ENCODE data around the gene ATP10D. TPM values are rescaled to one million over a fixed set of nuclear protein-coding genes. Genes with fewer than 3 reads are reported as not detected.
"Not testable (repeated sequence)": the region's sequence is repeated elsewhere in the genome, so short reads cannot be mapped to it uniquely, and the experiment has no call there.

The ATP10D gene
- total and polyA plus RNA-seq, 3 experiments from 2014 or later, result 6.3 to 7.2 (median 6.4) TPM

DNA sequence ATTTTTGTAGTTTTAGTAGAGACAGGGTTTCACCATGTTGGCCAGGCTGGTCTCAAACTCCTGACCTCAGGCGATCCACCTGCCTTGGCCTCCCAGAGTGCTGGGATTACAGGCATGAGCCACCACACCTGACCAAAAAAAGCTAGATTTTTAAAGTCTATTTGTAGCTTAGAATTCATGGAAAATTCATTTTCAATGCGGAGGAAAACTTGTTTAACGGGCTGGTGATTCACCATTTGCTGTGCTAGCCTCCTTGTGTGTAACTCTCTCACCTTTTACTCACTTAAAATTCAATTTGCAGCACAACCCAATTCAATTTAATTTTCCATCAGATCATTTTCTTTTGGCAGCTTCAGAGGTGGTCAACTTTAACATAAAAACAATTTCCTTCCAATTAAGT is 70.8 kb downstream of the ATP10D start:
- H3K4me3 ChIP-seq (ENCODE audit: low read length); H3K27ac ChIP-seq (ENCODE audit: low read depth, low read length); H3K4me3 Mint-ChIP-seq; POLR2A ChIA-PET; H3K4me1 ChIP-seq (ENCODE audit: insufficient read depth, low read length); H3K4me1 Mint-ChIP-seq; H3K27me3 Mint-ChIP-seq; H3K36me3 ChIP-seq (ENCODE audit: insufficient read depth, low read length); H3K9me3 ChIP-seq (ENCODE audit: low read length); H3K27me3 ChIP-seq (ENCODE audit: insufficient read depth, low read length, poor library complexity, severe bottlenecking); H3K36me3 Mint-ChIP-seq; H3K9me3 Mint-ChIP-seq; DNase-seq: not testable (repeated sequence)
- CTCF ChIA-PET, result interaction anchor here (1.1 to 1.4 kb wide), 2 partner anchors 8 to 9 kb away, joined by 4 read pairs; no protein-coding TSS in a partner anchor
- peak overlapping the region in 1 of 8 donors; percentile 41 for H3K27ac Mint-ChIP-seq

DNA sequence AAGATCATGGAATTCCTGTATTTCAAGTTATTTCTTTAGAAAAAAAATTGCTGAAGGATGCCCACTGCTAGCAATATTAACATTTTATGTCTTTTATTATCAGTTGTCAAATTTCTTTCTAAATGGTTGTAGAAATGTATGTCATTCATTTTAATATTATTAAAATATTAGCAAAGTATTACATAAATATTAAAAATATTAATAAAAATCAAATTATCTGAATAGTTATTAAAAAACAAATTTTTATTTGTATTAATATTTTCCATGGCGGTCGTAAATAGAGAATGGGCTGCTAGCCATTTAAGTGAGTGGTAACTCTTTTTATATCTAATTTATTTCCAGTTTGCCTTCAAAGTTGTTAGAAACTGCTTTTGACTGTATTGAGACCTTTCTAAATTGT is 72.2 kb downstream of the ATP10D start:
- Histone ChIP-seq H3K36me3 (ENCODE audit: insufficient read depth, low read length) (no peaks in the 10 kb centered on the region), H3K4me3 (ENCODE audit: low read length) (no peak overlapping the region), H3K27ac (ENCODE audit: low read depth, low read length) (no peak overlapping the region), H3K27me3 (ENCODE audit: insufficient read depth, low read length, poor library complexity, severe bottlenecking) (no peaks in the 10 kb centered on the region), H3K9me3 (ENCODE audit: low read length) (no peaks in the 10 kb centered on the region), H3K4me1 (ENCODE audit: insufficient read depth, low read length) (no peaks in the 10 kb centered on the region)
- Mint-ChIP-seq H3K4me1 (peaks cover 3 to 7% (median 4%) of the 10 kb centered on the region in 3 donors), H3K27me3 (no peaks in the 10 kb centered on the region), H3K4me3 (no peak overlapping the region), H3K9me3 (no peaks in the 10 kb centered on the region), H3K36me3 (peaks cover 0 to 5% (median 3%) of the 10 kb centered on the region in 3 donors), H3K27ac (no peak overlapping the region)
- ChIA-PET POLR2A (no interaction called here), CTCF (no interaction called here)
- no peak for DNase-seq

DNA sequence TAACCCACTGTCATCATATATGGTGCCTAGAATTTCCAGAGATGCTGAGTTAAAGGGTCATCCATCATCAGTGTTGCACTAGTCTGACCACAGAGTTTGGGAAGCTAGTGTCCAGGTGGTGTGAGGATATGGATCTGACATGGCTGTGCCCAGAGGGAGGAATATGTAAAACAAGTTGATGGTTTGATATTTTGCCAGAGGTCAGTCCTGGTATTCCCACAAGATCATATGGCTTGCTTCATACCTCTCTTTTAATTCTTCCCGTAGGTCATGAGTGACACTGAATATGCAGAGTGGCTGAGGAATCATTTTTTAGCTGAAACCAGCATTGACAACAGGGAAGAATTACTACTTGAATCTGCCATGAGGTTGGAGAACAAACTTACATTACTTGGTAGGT is 75.6 kb downstream of the ATP10D start:
- Histone ChIP-seq H3K27ac (ENCODE audit: low read depth, low read length) (no peak overlapping the region), H3K36me3 (ENCODE audit: insufficient read depth, low read length) (no peaks in the 10 kb centered on the region), H3K4me1 (ENCODE audit: insufficient read depth, low read length) (no peaks in the 10 kb centered on the region), H3K27me3 (ENCODE audit: insufficient read depth, low read length, poor library complexity, severe bottlenecking) (no peaks in the 10 kb centered on the region), H3K4me3 (ENCODE audit: low read length) (no peak overlapping the region), H3K9me3 (ENCODE audit: low read length) (no peaks in the 10 kb centered on the region)
- Mint-ChIP-seq H3K27me3 (no peaks in the 10 kb centered on the region), H3K36me3 (peaks cover 0 to 5% (median 1%) of the 10 kb centered on the region in 3 donors), H3K4me3 (no peak overlapping the region), H3K27ac (peak overlapping the region in 2 of 8 donors; percentile 11 to 30), H3K4me1 (peaks cover 12 to 20% (median 18%) of the 10 kb centered on the region in 3 donors), H3K9me3 (no peaks in the 10 kb centered on the region)
- ChIA-PET CTCF (no interaction called here), POLR2A (no interaction called here)
- no peak for DNase-seq

DNA sequence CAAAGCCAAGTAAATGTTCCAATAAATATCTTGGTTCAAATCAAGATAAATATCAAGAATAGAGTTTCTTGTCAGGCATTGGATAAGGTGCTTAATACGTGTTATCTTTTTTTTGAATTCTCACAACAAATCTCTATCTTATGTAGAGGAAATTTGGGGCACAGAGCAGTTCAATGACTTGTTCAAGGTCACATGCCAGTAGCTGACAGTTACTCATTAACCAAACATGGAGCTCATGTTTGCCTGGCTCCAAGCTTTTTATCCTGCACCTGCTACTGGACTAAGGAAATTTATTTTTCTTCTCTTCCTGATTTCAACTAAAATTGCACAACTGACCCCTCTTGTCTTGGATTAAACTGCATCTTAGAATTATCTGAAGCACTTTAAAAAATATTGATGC is 76.3 kb downstream of the ATP10D start:
- H3K9me3 ChIP-seq (ENCODE audit: low read length), result no peaks in the 10 kb centered on the region
- CTCF ChIA-PET, result no interaction called here
- Mint-ChIP-seq H3K4me3 (no peak overlapping the region), H3K9me3 (no peaks in the 10 kb centered on the region), H3K27me3 (no peaks in the 10 kb centered on the region), H3K27ac (no peak overlapping the region), H3K4me1 (peaks cover 12 to 20% (median 18%) of the 10 kb centered on the region in 3 donors), H3K36me3 (peaks cover 0 to 5% (median 1%) of the 10 kb centered on the region in 3 donors)
- H3K4me1 ChIP-seq (ENCODE audit: insufficient read depth, low read length), result no peaks in the 10 kb centered on the region
- no peak overlapping the region for H3K4me3 ChIP-seq (ENCODE audit: low read length)
- no peaks in the 10 kb centered on the region for H3K36me3 ChIP-seq (ENCODE audit: insufficient read depth, low read length)
- POLR2A ChIA-PET, result no interaction called here
- no peak for DNase-seq
- H3K27me3 ChIP-seq (ENCODE audit: insufficient read depth, low read length, poor library complexity, severe bottlenecking), result no peaks in the 10 kb centered on the region
- no peak overlapping the region for H3K27ac ChIP-seq (ENCODE audit: low read depth, low read length)

DNA sequence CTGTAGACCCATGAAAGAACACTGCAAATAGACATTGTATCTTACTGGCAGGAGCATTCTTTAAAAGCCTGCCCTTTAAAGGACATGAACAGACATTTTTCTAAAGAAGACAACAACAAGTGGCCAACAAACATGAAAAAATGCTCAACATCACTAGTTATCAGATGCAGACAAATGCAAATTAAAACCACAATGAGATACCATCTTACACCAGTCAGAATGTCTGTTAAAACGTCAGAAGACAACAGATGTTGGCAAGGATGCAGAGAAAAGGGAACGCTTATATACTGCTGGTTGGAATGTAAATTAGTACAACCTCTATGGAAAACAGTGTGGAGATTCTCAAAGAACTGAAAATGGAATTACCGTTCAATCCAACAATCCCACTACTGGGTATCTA is 77.2 kb downstream of the ATP10D start:
- Histone ChIP-seq H3K36me3 (ENCODE audit: insufficient read depth, low read length) (no peaks in the 10 kb centered on the region), H3K4me1 (ENCODE audit: insufficient read depth, low read length) (no peaks in the 10 kb centered on the region), H3K27me3 (ENCODE audit: insufficient read depth, low read length, poor library complexity, severe bottlenecking) (no peaks in the 10 kb centered on the region), H3K27ac (ENCODE audit: low read depth, low read length) (no peak overlapping the region), H3K9me3 (ENCODE audit: low read length) (no peaks in the 10 kb centered on the region), H3K4me3 (ENCODE audit: low read length) (no peak overlapping the region)
- POLR2A ChIA-PET, result no interaction called here
- Mint-ChIP-seq H3K4me1 (peaks cover 12 to 20% (median 18%) of the 10 kb centered on the region in 3 donors), H3K36me3 (peaks cover 0 to 5% (median 1%) of the 10 kb centered on the region in 3 donors), H3K27ac (peak overlapping the region in 1 of 8 donors; percentile 1), H3K4me3 (no peak overlapping the region), H3K27me3 (no peaks in the 10 kb centered on the region), H3K9me3 (no peaks in the 10 kb centered on the region)
- peak in 1 of 5 donors; percentile 3 for DNase-seq
- CTCF ChIA-PET, result no interaction called here

DNA sequence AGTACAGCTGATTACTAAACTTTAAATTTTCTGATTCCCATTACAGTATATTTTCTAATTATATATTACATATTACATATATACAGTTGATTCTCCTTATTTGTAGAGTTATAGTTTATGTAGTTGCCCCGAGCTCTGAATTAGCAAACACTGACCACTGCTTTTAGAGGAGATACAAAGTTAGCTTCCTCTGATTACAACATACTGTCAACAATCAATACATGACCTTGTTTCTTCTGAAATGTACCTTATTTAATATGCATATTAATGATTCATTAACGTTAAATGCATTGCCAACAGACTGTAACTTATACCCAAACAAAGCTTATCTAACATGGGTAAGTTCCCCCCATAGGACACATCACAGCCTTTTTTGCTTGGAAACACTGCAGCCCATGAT is 81.5 kb downstream of the ATP10D start:
- no peaks in the 10 kb centered on the region for H3K27me3 ChIP-seq (ENCODE audit: insufficient read depth, low read length, poor library complexity, severe bottlenecking)
- H3K9me3 ChIP-seq (ENCODE audit: low read length), result no peaks in the 10 kb centered on the region
- no peak overlapping the region for H3K27ac ChIP-seq (ENCODE audit: low read depth, low read length)
- H3K4me3 ChIP-seq (ENCODE audit: low read length), result no peak overlapping the region
- no peak for DNase-seq
- H3K36me3 ChIP-seq (ENCODE audit: insufficient read depth, low read length), result no peaks in the 10 kb centered on the region
- H3K27me3 Mint-ChIP-seq, result no peaks in the 10 kb centered on the region
- peaks cover 12 to 20% (median 16%) of the 10 kb centered on the region in 3 donors for H3K4me1 Mint-ChIP-seq
- H3K36me3 Mint-ChIP-seq, result peaks cover 12 to 19% (median 18%) of the 10 kb centered on the region in 3 donors
- H3K4me1 ChIP-seq (ENCODE audit: insufficient read depth, low read length), result no peaks in the 10 kb centered on the region
- CTCF ChIA-PET, result interaction anchor here (1.0 to 1.6 kb wide), 2 partner anchors 82 to 104 kb away, joined by 3 to 4 read pairs; partner anchors contain the start of gene ATP10D
- no peak overlapping the region for H3K27ac Mint-ChIP-seq
- no peaks in the 10 kb centered on the region for H3K9me3 Mint-ChIP-seq
- H3K4me3 Mint-ChIP-seq, result no peak overlapping the region
- POLR2A ChIA-PET, result no interaction called here

DNA sequence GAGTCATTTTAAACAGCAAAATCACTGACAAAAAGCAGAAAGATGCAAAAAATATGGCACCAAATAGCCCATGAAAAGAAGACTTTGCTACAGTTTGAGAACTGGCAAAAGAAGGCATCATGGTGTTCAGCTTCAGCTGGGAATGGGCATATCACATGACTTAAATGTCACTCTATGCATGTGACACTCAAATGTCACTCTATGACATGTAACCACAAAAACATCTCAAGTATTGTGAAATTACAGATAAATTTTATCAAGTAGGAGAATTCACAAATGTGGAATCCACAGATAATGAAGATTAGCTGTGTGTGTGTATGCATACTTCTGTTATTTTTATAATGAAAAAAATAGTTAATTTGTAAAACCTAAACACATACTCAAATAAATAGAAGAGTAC is 81.9 kb downstream of the ATP10D start:
- no peak for DNase-seq
- Mint-ChIP-seq H3K27ac (no peak overlapping the region), H3K4me3 (no peak overlapping the region), H3K9me3 (no peaks in the 10 kb centered on the region), H3K36me3 (peaks cover 13 to 22% (median 19%) of the 10 kb centered on the region in 3 donors), H3K27me3 (no peaks in the 10 kb centered on the region), H3K4me1 (peaks cover 12 to 18% (median 13%) of the 10 kb centered on the region in 3 donors)
- no peaks in the 10 kb centered on the region for H3K9me3 ChIP-seq (ENCODE audit: low read length)
- H3K27ac ChIP-seq (ENCODE audit: low read depth, low read length), result no peak overlapping the region
- no peak overlapping the region for H3K4me3 ChIP-seq (ENCODE audit: low read length)
- ChIA-PET POLR2A (no interaction called here), CTCF (interaction anchor here (1.0 to 1.6 kb wide), 2 partner anchors 82 to 104 kb away, joined by 3 to 4 read pairs; partner anchors contain the start of gene ATP10D)
- H3K4me1 ChIP-seq (ENCODE audit: insufficient read depth, low read length), result no peaks in the 10 kb centered on the region
- no peaks in the 10 kb centered on the region for H3K27me3 ChIP-seq (ENCODE audit: insufficient read depth, low read length, poor library complexity, severe bottlenecking)
- no peaks in the 10 kb centered on the region for H3K36me3 ChIP-seq (ENCODE audit: insufficient read depth, low read length)

DNA sequence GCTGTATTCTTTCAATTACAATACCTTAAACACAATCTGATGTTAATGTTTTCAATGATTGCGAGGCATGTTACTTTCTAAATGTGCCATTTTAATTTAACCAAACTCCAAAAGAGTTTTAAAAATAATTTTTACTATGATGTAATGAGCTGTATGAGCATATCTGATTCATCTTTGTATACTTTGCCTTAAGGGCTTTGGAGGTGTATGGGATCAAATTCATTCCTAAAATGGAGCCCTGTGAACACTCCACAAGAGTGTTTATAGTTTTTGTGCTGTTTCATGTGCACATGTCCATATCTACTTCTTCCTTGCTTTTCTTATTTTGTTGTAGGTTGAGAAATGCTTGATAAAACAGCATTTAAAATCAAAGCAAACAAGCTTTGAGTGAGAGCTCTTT is 82.4 kb downstream of the ATP10D start:
- peaks cover 18 to 26% (median 19%) of the 10 kb centered on the region in 3 donors for H3K36me3 Mint-ChIP-seq
- DNase-seq, result no peak
- peaks cover 6 to 13% (median 8%) of the 10 kb centered on the region in 3 donors for H3K4me1 Mint-ChIP-seq
- H3K4me3 Mint-ChIP-seq, result no peak overlapping the region
- no peak overlapping the region for H3K27ac ChIP-seq (ENCODE audit: low read depth, low read length)
- no peaks in the 10 kb centered on the region for H3K27me3 ChIP-seq (ENCODE audit: insufficient read depth, low read length, poor library complexity, severe bottlenecking)
- no peaks in the 10 kb centered on the region for H3K36me3 ChIP-seq (ENCODE audit: insufficient read depth, low read length)
- H3K4me1 ChIP-seq (ENCODE audit: insufficient read depth, low read length), result no peaks in the 10 kb centered on the region
- no peaks in the 10 kb centered on the region for H3K9me3 Mint-ChIP-seq
- no peaks in the 10 kb centered on the region for H3K9me3 ChIP-seq (ENCODE audit: low read length)
- no peak overlapping the region for H3K27ac Mint-ChIP-seq
- H3K27me3 Mint-ChIP-seq, result no peaks in the 10 kb centered on the region
- no peak overlapping the region for H3K4me3 ChIP-seq (ENCODE audit: low read length)
- CTCF ChIA-PET, result interaction anchor here (1.0 to 1.6 kb wide), 3 partner anchors 83 to 104 kb away, joined by 3 to 4 read pairs (median 3); partner anchors contain the start of genes ATP10D and COMMD8
- POLR2A ChIA-PET, result no interaction called here

Data from CD8-positive, alpha-beta memory T cell (primary cell).